ENCODE measurements around the gene KLHL1. TPM values are rescaled to one million over a fixed set of nuclear protein-coding genes. Genes with fewer than 3 reads are reported as not detected.

The KLHL1 gene
- total and polyA plus RNA-seq, 4 donors: not detected

DNA sequence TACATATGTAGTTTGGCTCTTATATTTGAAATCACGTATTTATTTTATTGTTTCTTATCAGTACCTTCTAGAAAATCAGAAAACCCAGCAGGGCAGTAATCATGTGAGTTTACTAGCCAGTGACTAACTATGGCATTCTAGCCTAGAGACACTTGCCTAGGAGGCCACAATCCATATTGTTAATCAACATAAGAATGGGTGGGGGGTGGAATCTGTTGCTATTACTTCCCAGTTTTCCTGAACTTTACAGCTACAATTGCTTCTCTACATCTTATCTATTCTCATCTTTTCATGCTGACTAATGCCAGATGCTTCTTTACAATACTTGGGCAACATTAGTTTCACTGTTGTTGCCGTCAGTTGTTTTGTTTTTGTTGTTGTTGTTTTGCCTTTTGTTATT, 19.3 kb downstream of the KLHL1 start (continued):
- TF ChIP-seq, protein P1, sequence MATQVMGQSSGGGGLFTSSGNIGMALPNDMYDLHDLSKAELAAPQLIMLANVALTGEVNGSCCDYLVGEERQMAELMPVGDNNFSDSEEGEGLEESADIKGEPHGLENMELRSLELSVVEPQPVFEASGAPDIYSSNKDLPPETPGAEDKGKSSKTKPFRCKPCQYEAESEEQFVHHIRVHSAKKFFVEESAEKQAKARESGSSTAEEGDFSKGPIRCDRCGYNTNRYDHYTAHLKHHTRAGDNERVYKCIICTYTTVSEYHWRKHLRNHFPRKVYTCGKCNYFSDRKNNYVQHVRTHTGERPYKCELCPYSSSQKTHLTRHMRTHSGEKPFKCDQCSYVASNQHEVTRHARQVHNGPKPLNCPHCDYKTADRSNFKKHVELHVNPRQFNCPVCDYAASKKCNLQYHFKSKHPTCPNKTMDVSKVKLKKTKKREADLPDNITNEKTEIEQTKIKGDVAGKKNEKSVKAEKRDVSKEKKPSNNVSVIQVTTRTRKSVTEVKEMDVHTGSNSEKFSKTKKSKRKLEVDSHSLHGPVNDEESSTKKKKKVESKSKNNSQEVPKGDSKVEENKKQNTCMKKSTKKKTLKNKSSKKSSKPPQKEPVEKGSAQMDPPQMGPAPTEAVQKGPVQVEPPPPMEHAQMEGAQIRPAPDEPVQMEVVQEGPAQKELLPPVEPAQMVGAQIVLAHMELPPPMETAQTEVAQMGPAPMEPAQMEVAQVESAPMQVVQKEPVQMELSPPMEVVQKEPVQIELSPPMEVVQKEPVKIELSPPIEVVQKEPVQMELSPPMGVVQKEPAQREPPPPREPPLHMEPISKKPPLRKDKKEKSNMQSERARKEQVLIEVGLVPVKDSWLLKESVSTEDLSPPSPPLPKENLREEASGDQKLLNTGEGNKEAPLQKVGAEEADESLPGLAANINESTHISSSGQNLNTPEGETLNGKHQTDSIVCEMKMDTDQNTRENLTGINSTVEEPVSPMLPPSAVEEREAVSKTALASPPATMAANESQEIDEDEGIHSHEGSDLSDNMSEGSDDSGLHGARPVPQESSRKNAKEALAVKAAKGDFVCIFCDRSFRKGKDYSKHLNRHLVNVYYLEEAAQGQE (IDR thresholded peaks at IDR 0.05): no peak
- TF ChIP-seq EGR1 (IDR thresholded peaks at IDR 0.05; ENCODE audit: low read depth in 2 of 2): no peak

DNA sequence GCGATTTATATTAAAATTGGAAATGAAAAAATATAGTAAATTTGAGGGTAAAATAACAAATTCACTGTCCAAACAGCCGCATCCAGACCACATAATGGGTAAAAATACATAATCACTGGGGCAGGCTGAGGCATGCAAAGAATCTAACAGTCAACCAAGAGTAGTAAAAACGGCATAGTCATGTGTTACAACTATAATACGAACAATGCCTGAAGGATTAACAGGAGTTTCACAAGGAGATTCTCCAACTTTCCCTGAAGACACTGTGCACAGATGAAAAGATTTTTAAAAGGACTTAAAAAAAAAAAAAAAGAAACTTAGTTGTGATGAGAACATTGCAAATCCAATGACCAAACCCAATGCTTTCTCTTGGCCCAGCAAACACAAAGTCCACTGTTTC, 21.0 kb downstream of the KLHL1 start:
- Histone ChIP-seq H3K36me3 (ENCODE audit: control insufficient read depth in 4 of 4, insufficient read depth in 3 of 4, low read depth in 1 of 4, low read length in 3 of 4) (no peaks in the 10 kb centered on the region), H3K4me3 (ENCODE audit: low read depth in 1 of 3, low read length in 3 of 3) (no peak overlapping the region), H3K9ac (ENCODE audit: low read depth in 1 of 2, low read length in 2 of 2) (no peak overlapping the region), H3K27ac (ENCODE audit: low read depth in 1 of 2, low read length in 2 of 2) (no peak overlapping the region), H3K4me1 (ENCODE audit: control insufficient read depth in 4 of 4, insufficient read depth in 4 of 4, low read length in 3 of 4) (no peaks in the 10 kb centered on the region), H3K9me3 (ENCODE audit: control insufficient read depth in 4 of 4, low read length in 3 of 4) (no peaks in the 10 kb centered on the region), H3K27me3 (ENCODE audit: control insufficient read depth in 4 of 4, insufficient read depth in 4 of 4, low read length in 3 of 4) (no peaks in the 10 kb centered on the region)
- TF ChIP-seq HNF4A (conservative IDR thresholded peaks at IDR 0.05): no peak
- no peak for TF ChIP-seq SP1 (IDR thresholded peaks at IDR 0.05)
- no peak for DNase-seq (ENCODE audit: low spot score)
- 74% methylated on average over 4 of the region's 4 CpGs for WGBS

DNA sequence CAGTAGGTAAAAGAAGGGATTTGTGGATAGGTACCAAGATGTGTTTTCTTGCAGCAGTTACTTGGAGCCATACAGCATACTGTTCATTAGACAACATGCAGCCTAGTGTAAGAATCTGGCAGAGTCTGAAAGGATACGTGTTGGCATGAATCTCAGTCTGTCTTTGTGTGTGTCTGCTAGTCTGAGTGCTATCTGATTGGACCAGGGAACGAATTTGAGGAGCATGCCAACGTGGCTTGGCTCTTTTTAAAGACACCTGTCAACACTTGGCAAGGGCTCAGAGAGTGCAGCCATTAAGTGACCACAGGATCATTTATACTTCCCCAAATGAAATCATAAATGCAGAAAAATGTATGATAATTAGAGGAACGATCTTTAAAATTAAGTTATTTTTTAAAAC, 28.2 kb downstream of the KLHL1 start:
- no peak for DNase-seq (ENCODE audit: low spot score)
- WGBS: 31% methylated on average over 4 of the region's 4 CpGs
- no peak for TF ChIP-seq YY1 (IDR thresholded peaks at IDR 0.05)
- no peak for TF ChIP-seq RAD21 (IDR thresholded peaks at IDR 0.05)
- no peak for TF ChIP-seq HNF4A (conservative IDR thresholded peaks at IDR 0.05)
- TF ChIP-seq HNF4G (IDR thresholded peaks at IDR 0.05): no peak
- no peak for TF ChIP-seq TAF1 (conservative IDR thresholded peaks at IDR 0.05)
- TF ChIP-seq, protein P2, sequence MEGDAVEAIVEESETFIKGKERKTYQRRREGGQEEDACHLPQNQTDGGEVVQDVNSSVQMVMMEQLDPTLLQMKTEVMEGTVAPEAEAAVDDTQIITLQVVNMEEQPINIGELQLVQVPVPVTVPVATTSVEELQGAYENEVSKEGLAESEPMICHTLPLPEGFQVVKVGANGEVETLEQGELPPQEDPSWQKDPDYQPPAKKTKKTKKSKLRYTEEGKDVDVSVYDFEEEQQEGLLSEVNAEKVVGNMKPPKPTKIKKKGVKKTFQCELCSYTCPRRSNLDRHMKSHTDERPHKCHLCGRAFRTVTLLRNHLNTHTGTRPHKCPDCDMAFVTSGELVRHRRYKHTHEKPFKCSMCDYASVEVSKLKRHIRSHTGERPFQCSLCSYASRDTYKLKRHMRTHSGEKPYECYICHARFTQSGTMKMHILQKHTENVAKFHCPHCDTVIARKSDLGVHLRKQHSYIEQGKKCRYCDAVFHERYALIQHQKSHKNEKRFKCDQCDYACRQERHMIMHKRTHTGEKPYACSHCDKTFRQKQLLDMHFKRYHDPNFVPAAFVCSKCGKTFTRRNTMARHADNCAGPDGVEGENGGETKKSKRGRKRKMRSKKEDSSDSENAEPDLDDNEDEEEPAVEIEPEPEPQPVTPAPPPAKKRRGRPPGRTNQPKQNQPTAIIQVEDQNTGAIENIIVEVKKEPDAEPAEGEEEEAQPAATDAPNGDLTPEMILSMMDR (IDR thresholded peaks at IDR 0.05; ENCODE audit: low read depth, low read length, missing input control): no peak
- TF ChIP-seq, protein P3, sequence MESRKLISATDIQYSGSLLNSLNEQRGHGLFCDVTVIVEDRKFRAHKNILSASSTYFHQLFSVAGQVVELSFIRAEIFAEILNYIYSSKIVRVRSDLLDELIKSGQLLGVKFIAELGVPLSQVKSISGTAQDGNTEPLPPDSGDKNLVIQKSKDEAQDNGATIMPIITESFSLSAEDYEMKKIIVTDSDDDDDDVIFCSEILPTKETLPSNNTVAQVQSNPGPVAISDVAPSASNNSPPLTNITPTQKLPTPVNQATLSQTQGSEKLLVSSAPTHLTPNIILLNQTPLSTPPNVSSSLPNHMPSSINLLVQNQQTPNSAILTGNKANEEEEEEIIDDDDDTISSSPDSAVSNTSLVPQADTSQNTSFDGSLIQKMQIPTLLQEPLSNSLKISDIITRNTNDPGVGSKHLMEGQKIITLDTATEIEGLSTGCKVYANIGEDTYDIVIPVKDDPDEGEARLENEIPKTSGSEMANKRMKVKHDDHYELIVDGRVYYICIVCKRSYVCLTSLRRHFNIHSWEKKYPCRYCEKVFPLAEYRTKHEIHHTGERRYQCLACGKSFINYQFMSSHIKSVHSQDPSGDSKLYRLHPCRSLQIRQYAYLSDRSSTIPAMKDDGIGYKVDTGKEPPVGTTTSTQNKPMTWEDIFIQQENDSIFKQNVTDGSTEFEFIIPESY (IDR thresholded peaks at IDR 0.05): no peak
- no peak for TF ChIP-seq RXRA (IDR thresholded peaks at IDR 0.05)
- Histone ChIP-seq H3K27ac (ENCODE audit: low read depth in 1 of 2, low read length in 2 of 2) (no peak overlapping the region), H3K4me1 (ENCODE audit: control insufficient read depth in 4 of 4, insufficient read depth in 4 of 4, low read length in 3 of 4) (no peaks in the 10 kb centered on the region), H3K4me3 (ENCODE audit: low read depth in 1 of 3, low read length in 3 of 3) (no peak overlapping the region), H3K36me3 (ENCODE audit: control insufficient read depth in 4 of 4, insufficient read depth in 3 of 4, low read depth in 1 of 4, low read length in 3 of 4) (no peaks in the 10 kb centered on the region), H3K27me3 (ENCODE audit: control insufficient read depth in 4 of 4, insufficient read depth in 4 of 4, low read length in 3 of 4) (no peaks in the 10 kb centered on the region), H3K9me3 (ENCODE audit: control insufficient read depth in 4 of 4, low read length in 3 of 4) (no peaks in the 10 kb centered on the region), H3K9ac (ENCODE audit: low read depth in 1 of 2, low read length in 2 of 2) (no peak overlapping the region)

Measured in liver (tissue), 9 donors.